ENCODE results near the gene THADA.

- TF ChIP-seq CTCF (IDR thresholded peaks at IDR 0.05) = no peak
- TF ChIP-seq POLR2A (IDR thresholded peaks at IDR 0.05) = no peak
- no peak for TF ChIP-seq POLR2AphosphoS5 (IDR thresholded peaks at IDR 0.05)
- TF ChIP-seq EP300 (IDR thresholded peaks at IDR 0.05) = no peak
Observed at GRCh38 chr2:43605851-43606250, 10.0 kb upstream of the THADA start.

Data from upper lobe of left lung (tissue), 4 donors.